ENCODE data around the gene EPN3.
A peak's percentile ranks its signal among the peaks of the same experiment; 100 is the strongest.

Gene EPN3

GRCh38 chr17:50585346-50585745, 52.8 kb downstream of the EPN3 start:
- Histone ChIP-seq H3K27ac (ENCODE audit: extremely low read depth, low read depth, low read length) (no peak overlapping the region), H3K4me3 (ENCODE audit: low read depth, low read length) (no peak overlapping the region), H3K4me1 (ENCODE audit: control insufficient read depth, insufficient read depth, low read length) (0 out of 2 replicates have a peak, but pooled peaks cover 3% of the 10 kb centered on the region), H3K9me3 (ENCODE audit: control insufficient read depth, insufficient read depth, low read depth, low read length) (no peaks in the 10 kb centered on the region), H3K36me3 (ENCODE audit: control insufficient read depth in 2 of 2, insufficient read depth in 1 of 2, low read length in 2 of 2) (no peaks in the 10 kb centered on the region)
- ChIA-PET CTCF (interaction anchor here (1.0 to 1.3 kb wide), 3 partner anchors 20 to 46 kb away, joined by 3 to 4 read pairs (median 3); no protein-coding TSS in a partner anchor), POLR2A (no interaction called here)
- TF ChIP-seq GFI1B (tag by site-specific recombination; IDR thresholded peaks at IDR 0.05), result no peak
- TF ChIP-seq HOXD13 (CRISPR knock-in tag; IDR thresholded peaks at IDR 0.05; ENCODE audit: borderline replicate concordance), result no peak
- no peak for TF ChIP-seq ZXDB (tag by site-specific recombination; IDR thresholded peaks at IDR 0.05)
- TF ChIP-seq ZNF416 (tag by site-specific recombination; IDR thresholded peaks at IDR 0.05), result no peak
- TF ChIP-seq ZNF335 (tag by site-specific recombination; conservative IDR thresholded peaks at IDR 0.05), result no peak
- TF ChIP-seq, protein P1, sequence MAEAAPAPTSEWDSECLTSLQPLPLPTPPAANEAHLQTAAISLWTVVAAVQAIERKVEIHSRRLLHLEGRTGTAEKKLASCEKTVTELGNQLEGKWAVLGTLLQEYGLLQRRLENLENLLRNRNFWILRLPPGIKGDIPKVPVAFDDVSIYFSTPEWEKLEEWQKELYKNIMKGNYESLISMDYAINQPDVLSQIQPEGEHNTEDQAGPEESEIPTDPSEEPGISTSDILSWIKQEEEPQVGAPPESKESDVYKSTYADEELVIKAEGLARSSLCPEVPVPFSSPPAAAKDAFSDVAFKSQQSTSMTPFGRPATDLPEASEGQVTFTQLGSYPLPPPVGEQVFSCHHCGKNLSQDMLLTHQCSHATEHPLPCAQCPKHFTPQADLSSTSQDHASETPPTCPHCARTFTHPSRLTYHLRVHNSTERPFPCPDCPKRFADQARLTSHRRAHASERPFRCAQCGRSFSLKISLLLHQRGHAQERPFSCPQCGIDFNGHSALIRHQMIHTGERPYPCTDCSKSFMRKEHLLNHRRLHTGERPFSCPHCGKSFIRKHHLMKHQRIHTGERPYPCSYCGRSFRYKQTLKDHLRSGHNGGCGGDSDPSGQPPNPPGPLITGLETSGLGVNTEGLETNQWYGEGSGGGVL (tag by site-specific recombination; IDR thresholded peaks at IDR 0.05), result 0 out of 2 replicates have a peak, but pooled peaks have one; percentile 24
- no peak for TF ChIP-seq ZNF280C (tag by site-specific recombination; IDR thresholded peaks at IDR 0.05)
- TF ChIP-seq ZNF670 (tag by site-specific recombination; IDR thresholded peaks at IDR 0.05; ENCODE audit: low read depth), result no peak

- ChIA-PET CTCF (interaction anchor here (0.6 to 1.3 kb wide), 4 partner anchors 41 to 119 kb away, joined by 3 to 5 read pairs (median 4); no protein-coding TSS in a partner anchor), POLR2A (no interaction called here)
- Histone ChIP-seq H3K36me3 (ENCODE audit: control insufficient read depth in 2 of 2, insufficient read depth in 1 of 2, low read length in 2 of 2) (no peaks in the 10 kb centered on the region), H3K9me3 (ENCODE audit: control insufficient read depth, insufficient read depth, low read depth, low read length) (no peaks in the 10 kb centered on the region), H3K4me1 (ENCODE audit: control insufficient read depth, insufficient read depth, low read length) (0 out of 2 replicates have a peak, but pooled peaks cover 3% of the 10 kb centered on the region), H3K27ac (ENCODE audit: extremely low read depth, low read depth, low read length) (no peak overlapping the region), H3K4me3 (ENCODE audit: low read depth, low read length) (no peak overlapping the region)
- no peak for TF ChIP-seq ZNF148 (tag by site-specific recombination; IDR thresholded peaks at IDR 0.05; ENCODE audit: borderline replicate concordance)
- no peak for TF ChIP-seq ZNF292 (tag by site-specific recombination; IDR thresholded peaks at IDR 0.05; ENCODE audit: borderline replicate concordance, low read depth)
- TF ChIP-seq, protein P2, sequence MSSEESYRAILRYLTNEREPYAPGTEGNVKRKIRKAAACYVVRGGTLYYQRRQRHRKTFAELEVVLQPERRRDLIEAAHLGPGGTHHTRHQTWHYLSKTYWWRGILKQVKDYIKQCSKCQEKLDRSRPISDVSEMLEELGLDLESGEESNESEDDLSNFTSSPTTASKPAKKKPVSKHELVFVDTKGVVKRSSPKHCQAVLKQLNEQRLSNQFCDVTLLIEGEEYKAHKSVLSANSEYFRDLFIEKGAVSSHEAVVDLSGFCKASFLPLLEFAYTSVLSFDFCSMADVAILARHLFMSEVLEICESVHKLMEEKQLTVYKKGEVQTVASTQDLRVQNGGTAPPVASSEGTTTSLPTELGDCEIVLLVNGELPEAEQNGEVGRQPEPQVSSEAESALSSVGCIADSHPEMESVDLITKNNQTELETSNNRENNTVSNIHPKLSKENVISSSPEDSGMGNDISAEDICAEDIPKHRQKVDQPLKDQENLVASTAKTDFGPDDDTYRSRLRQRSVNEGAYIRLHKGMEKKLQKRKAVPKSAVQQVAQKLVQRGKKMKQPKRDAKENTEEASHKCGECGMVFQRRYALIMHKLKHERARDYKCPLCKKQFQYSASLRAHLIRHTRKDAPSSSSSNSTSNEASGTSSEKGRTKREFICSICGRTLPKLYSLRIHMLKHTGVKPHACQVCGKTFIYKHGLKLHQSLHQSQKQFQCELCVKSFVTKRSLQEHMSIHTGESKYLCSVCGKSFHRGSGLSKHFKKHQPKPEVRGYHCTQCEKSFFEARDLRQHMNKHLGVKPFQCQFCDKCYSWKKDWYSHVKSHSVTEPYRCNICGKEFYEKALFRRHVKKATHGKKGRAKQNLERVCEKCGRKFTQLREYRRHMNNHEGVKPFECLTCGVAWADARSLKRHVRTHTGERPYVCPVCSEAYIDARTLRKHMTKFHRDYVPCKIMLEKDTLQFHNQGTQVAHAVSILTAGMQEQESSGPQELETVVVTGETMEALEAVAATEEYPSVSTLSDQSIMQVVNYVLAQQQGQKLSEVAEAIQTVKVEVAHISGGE (tag by site-specific recombination; conservative IDR thresholded peaks at IDR 0.05; ENCODE audit: low read depth), result no peak
- TF ChIP-seq, protein P3, sequence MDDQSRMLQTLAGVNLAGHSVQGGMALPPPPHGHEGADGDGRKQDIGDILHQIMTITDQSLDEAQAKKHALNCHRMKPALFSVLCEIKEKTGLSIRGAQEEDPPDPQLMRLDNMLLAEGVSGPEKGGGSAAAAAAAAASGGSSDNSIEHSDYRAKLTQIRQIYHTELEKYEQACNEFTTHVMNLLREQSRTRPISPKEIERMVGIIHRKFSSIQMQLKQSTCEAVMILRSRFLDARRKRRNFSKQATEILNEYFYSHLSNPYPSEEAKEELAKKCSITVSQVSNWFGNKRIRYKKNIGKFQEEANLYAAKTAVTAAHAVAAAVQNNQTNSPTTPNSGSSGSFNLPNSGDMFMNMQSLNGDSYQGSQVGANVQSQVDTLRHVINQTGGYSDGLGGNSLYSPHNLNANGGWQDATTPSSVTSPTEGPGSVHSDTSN (CRISPR knock-in tag; IDR thresholded peaks at IDR 0.05), result no peak
- no peak for TF ChIP-seq ZNF155 (tag by site-specific recombination; IDR thresholded peaks at IDR 0.05)
- TF ChIP-seq ZNF362 (tag by site-specific recombination; IDR thresholded peaks at IDR 0.05), result no peak
- TF ChIP-seq ZNF140 (tag by site-specific recombination; IDR thresholded peaks at IDR 0.05), result no peak
- no peak for TF ChIP-seq ZNF311 (tag by site-specific recombination; IDR thresholded peaks at IDR 0.05; ENCODE audit: borderline replicate concordance)
- no peak for TF ChIP-seq ZNF747 (tag by site-specific recombination; IDR thresholded peaks at IDR 0.05)
- TF ChIP-seq ZNF449 (tag by site-specific recombination; IDR thresholded peaks at IDR 0.05), result no peak
- no peak for TF ChIP-seq ZNF121 (tag by site-specific recombination; IDR thresholded peaks at IDR 0.05)
- no peak for TF ChIP-seq ZNF585B (tag by site-specific recombination; IDR thresholded peaks at IDR 0.05)
- TF ChIP-seq ZNF501 (tag by site-specific recombination; IDR thresholded peaks at IDR 0.05), result no peak
Measured at GRCh38 chr17:50585891-50586290, 53.4 kb downstream of the EPN3 start.

All from HEK293 (cell line).